HG03432 (cell line): ENCODE results near the gene CCL26.

Experiments
- ATAC-seq: cut with Tn5 transposase; IDR thresholded peaks from one replicate; pipeline ENCODE4 v1.9.1; 2021; ENCODE audit warnings: mild to moderate bottlenecking, moderate library complexity; ENCODE audit not compliant: unreplicated experiment

CCL26 gene

GRCh38 chr7:75772081-75773077, at the start of gene CCL26:
Gene CCL26 (minus strand): TSS chr7:75772211. CDS start chr7:75772176, 35 bp downstream.
- no peak for ATAC-seq

DNA sequence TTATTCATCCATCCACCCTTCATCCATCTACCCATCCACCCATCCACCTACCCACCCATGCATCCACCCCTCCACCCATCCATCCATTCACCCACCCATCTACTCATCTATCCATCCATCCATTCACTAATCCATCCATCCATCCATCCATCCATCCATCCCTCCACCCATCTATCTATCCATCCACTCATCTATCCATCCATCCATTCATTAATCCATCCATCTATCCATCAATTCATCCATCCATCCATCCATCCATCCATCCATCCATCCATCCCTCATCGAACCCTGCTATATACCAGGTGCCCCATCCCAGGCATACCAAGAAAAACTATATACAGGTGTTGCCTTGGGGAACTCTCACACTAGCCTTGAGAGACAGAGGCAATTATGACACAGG, 48.7 kb upstream of the CCL26 start:
- no peak for ATAC-seq

GRCh38 chr7:75819711-75820110, 47.7 kb upstream of the CCL26 start:
- ATAC-seq, result no peak

GRCh38 chr7:75818472-75818871, 46.5 kb upstream of the CCL26 start:
- ATAC-seq, result no peak

- ATAC-seq, result no peak
Measured at GRCh38 chr7:75817116-75817515, 45.1 kb upstream of the CCL26 start.

DNA sequence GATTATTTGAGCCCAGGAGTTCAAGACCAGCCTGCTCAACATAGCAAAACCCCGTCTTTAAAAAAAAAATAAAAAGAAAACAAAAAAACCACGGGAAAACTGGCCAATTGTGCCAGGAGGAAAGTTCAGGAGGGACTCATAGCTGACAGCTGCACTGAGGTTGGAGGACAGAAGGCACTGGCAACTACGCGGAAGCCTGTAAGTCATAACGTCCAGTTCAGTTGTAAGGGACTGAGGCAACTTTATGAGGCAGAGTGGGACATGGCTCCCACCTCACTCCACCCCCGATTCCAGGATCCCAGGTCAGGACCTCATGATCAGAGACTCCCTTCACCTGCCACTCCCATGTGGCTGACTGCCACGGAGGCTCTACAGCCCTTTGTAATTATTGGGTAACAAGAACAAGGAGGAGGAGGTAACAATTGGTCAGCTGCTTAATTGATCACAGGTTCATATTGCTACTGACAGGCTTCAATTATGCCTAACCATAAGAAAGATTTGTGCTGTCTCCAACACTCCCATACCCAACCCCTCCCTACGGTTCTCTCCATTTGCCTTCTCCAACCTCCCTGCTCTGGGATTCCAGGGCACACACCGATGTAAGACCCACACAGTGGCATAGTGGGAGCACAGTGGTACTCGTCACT, 43.5 kb upstream of the CCL26 start:
- ATAC-seq, result no peak

DNA sequence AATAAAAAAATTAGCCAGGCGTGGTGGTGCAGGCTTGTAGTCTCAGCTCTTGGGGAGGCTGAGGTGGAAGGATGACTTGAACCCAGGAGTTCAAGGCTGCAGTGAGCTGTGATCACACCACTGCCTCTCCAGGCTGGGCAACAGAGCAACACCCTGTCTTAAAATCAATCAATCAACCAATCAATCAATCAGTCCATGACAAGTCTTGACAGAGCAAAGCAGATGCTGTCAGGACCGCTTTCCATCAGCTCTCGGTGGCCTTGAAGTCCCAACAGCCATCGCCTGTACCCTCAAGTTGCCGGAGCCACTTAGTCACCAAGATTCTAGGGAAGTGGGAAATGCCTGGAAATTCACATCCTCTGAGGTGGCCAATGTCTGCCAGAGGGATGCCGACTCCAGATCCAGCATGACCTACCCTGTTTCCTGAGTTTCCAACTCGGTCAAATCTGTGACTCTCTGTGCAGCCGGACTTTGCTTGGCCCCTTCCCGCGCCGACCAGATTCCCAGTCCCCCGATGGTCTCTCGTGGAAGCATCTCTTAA, 42.5 kb upstream of the CCL26 start:
- ATAC-seq, result no peak

- ATAC-seq, result no peak
Measured at GRCh38 chr7:75813781-75814236, 41.8 kb upstream of the CCL26 start, which contains the start of gene CCL24. Gene CCL24 (minus strand): TSS chr7:75813806. CDS start chr7:75813715, 91 bp downstream.

- no peak for ATAC-seq
Measured at GRCh38 chr7:75813084-75813483, 41.1 kb upstream of the CCL26 start.

GRCh38 chr7:75811894-75812678, 40.1 kb upstream of the CCL26 start:
- no peak for ATAC-seq

GRCh38 chr7:75809396-75809795, 37.4 kb upstream of the CCL26 start:
- no peak for ATAC-seq

DNA sequence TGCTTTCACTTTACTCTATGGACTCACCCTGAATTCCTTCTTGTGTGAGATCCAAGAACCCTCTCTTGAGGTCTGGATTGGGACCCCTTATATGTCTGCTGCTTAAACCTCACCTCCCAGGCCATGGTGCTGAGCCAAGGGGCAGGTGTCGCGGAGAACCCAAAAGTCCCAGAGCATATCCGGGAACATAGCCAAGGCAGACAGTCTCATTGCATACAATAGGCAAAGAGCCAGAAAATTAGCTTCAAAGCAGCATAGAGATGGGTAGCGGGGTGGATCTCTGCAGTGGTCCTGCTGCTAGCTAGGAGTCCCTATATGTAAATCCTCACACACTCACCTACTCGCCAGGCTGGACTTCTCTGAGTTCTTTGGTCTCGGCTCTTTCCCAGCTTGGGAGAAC, 36.1 kb upstream of the CCL26 start:
- no peak for ATAC-seq

GRCh38 chr7:75807452-75807851, 35.4 kb upstream of the CCL26 start:
- no peak for ATAC-seq

- ATAC-seq, result no peak
Measured at GRCh38 chr7:75806560-75807307, 34.7 kb upstream of the CCL26 start.

- no peak for ATAC-seq
Measured at GRCh38 chr7:75804705-75805104, 32.7 kb upstream of the CCL26 start.

GRCh38 chr7:75804004-75804403, 32.0 kb upstream of the CCL26 start:
- no peak for ATAC-seq

GRCh38 chr7:75802552-75802821, 30.5 kb upstream of the CCL26 start:
- no peak for ATAC-seq

- ATAC-seq, result no peak
Measured at GRCh38 chr7:75798770-75799169, 26.8 kb upstream of the CCL26 start.

DNA sequence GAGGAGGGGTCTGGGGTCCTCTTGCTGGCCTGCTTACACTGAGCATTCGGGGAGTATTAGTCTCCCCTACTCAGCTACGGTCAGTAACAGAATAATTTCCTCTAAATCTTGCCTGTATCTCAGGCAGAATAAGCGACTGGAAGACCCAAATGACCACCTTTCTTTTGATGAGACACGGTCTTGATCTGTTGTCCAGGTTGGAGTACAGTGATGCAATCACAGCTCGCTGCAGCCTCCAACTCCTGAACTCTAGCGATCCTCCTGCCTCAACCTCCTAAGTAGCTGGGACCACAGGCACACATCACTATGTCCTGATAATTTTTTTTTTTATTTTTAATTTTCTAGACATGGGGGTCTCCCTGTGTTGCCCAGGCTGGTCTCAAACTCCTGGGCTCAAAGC, 24.4 kb upstream of the CCL26 start:
- ATAC-seq, result no peak

DNA sequence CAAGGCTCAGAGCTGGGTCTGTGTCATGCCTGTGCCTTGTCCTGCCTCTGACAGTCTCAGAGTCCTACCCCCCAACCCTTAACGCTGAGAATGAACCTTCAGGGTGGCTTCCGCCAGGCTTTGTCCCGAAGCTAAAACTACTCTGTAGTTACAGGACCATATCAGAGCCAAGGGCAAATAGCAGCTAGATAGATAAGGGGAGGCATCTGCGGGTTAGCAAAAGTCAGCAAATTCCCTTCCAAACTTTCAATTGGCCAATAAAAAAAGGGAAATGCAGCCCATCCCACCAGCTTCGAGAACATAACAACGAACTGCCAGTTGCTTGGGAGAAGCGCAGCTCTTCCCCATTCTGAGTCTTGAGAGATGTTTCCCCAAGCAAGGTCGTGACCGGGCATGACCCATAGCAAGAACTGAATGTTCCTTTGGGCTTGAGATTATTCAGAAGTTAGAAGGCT, 23.8 kb upstream of the CCL26 start:
- no peak for ATAC-seq
